Skeletal muscle tissue (tissue), 4 donors: ENCODE results near the gene ASB13. TPM values are rescaled to one million over a fixed set of nuclear protein-coding genes. Genes with fewer than 3 reads are reported as not detected.
A peak's percentile ranks its signal among the peaks of the same experiment; 100 is the strongest.

ENCODE experiments used
- H3K27ac ChIP-seq: one replicate; pipeline ENCODE4 v1.7.0; 2013; ENCODE audit warnings: mild to moderate bottlenecking, low read depth, low read length, inconsistent platforms
- H3K27me3 ChIP-seq, 3 donors: one replicate each; pipeline ENCODE4 v1.7.0; 2013; ENCODE audit warnings: low read length in 3 of 3; ENCODE audit not compliant: control insufficient read depth in 3 of 3, insufficient read depth in 3 of 3
- H3K36me3 ChIP-seq, 3 donors: one replicate each; pipeline ENCODE4 v1.7.0; 2013; ENCODE audit warnings: low read length in 3 of 3; ENCODE audit not compliant: control insufficient read depth in 3 of 3, insufficient read depth in 3 of 3
- H3K4me1 ChIP-seq, 3 donors: one replicate each; pipeline ENCODE4 v1.7.0; 2013; ENCODE audit warnings: low read length in 3 of 3, mild to moderate bottlenecking in 3 of 3; ENCODE audit not compliant: control insufficient read depth in 3 of 3, insufficient read depth in 3 of 3
- H3K4me3 ChIP-seq, 3 donors: one replicate each; pipeline ENCODE4 v1.7.0; 2013; ENCODE audit warnings: low read length in 3 of 3
- H3K9ac ChIP-seq, 3 donors: one replicate each; pipeline ENCODE4 v1.7.0; 2013; ENCODE audit warnings: low read length in 3 of 3, mild to moderate bottlenecking in 3 of 3, moderate library complexity in 2 of 3, low read depth in 1 of 3
- H3K9me3 ChIP-seq, 3 donors: one replicate each; pipeline ENCODE4 v1.7.0; 2013; ENCODE audit warnings: low read length in 3 of 3; ENCODE audit not compliant: control insufficient read depth in 3 of 3
- total RNA-seq: library from RNA; depleted of rRNA; stranded (reverse); fragments of >200 nt; gene quantifications from one replicate; pipeline ENCODE4 v1.2.3, GENCODE V29; 2014
- donor health status: Osteomylitis.

Gene ASB13
- total RNA-seq, 1 donor from 2014 or later = 10.4 TPM

DNA sequence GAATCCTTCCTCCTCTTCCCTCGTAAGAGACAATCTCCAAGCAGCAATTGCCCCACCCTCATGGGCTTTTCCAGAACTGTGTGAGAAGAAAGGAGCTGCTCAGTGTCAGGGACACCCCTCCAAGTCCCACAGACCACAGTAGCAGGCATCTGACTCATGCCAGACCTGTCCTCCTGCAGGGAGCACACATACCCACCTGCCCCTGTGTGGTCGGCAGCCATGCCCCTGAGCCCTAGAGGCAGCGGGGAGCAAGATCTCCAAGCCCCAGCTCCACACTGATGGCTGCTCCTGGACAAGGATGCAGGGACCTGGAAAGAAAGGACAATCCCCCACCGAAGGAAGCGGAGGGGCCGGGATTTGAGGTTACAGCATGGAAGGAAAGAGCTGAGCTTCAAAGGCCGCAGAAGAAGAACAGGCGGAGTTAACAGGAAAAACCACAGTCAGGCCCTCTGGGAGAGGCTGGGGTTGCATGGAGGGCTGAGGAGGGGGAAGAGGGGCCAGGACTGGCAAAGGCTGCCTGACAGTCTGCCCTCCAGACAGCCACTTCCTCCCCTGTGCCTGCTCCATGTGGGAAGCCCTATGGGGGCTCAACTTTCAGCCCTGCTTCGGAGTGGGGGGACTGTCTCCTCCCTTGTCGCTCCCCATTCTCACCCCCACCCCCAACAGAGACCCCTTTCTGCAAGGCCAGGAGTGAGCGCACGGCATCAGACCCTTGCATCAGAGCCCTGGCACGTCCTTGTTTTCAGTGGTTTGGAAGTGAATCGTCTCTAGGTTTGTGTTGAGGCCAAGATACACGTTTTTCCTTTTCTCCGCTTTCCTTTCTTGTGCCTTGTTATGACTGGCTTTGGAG lies 46.8 kb downstream of the ASB13 start:
- Histone ChIP-seq H3K4me3 (peak overlapping the region in 1 of 3 donors; percentile 15), H3K4me1 (peaks cover 43 to 49% (median 46%) of the 10 kb centered on the region in 3 donors), H3K9me3 (no peaks in the 10 kb centered on the region), H3K36me3 (no peaks in the 10 kb centered on the region), H3K9ac (peak overlapping the region; percentile 6 to 62 (median 20)), H3K27me3 (no peaks in the 10 kb centered on the region), H3K27ac (peak overlapping the region; percentile 56)

DNA sequence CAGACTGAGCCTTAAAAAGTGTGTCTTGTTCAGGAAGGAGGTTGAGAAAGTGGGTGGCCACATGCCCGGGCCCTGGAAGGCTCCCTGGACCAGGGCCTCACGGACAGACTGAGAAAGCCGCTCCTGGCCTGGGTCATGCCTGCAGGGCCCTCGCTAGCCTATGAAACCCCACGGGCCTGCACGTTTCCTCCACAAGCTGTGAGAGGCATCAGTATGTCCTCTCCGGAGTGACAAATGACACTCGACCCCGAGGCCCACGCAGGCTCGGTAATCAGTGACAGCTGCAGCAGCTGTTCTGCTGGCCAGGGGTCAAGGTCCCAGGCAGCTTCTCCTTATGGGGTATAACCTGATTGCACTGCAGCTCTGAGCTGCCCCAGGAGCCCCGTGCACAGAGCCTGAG lies 47.6 kb downstream of the ASB13 start:
- peaks cover 46 to 56% (median 50%) of the 10 kb centered on the region in 3 donors for H3K4me1 ChIP-seq
- peak overlapping the region; percentile 20 to 62 (median 32) for H3K9ac ChIP-seq
- H3K36me3 ChIP-seq = no peaks in the 10 kb centered on the region
- H3K27me3 ChIP-seq = no peaks in the 10 kb centered on the region
- H3K9me3 ChIP-seq = no peaks in the 10 kb centered on the region
- peak overlapping the region in 2 of 3 donors; percentile 15 to 22 for H3K4me3 ChIP-seq
- H3K27ac ChIP-seq = no peak overlapping the region

DNA sequence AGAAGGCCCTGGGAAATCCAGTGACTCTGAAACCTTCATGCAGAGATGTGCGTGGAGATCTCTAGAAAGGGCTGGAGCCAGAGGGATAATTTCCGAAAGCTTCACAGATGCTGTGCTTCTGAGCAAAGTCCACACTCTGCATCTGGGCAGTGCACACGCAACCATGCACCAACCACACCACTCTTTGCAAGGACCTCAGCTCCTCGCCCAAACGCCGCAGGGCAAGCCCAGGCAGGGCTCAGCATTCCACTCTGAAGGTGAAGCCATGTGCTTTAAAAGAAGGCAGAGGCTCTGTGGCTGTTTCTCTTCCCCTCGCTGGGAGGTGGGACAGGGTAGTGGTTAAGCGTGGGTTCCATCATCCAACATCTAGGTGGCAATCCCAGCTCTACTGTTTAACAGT lies 48.4 kb downstream of the ASB13 start:
- Histone ChIP-seq H3K27me3 (no peaks in the 10 kb centered on the region), H3K27ac (no peak overlapping the region), H3K36me3 (no peaks in the 10 kb centered on the region), H3K9me3 (no peaks in the 10 kb centered on the region), H3K9ac (peak overlapping the region in 1 of 3 donors; percentile 4), H3K4me3 (no peak overlapping the region), H3K4me1 (peaks cover 45 to 52% (median 50%) of the 10 kb centered on the region in 3 donors)

DNA sequence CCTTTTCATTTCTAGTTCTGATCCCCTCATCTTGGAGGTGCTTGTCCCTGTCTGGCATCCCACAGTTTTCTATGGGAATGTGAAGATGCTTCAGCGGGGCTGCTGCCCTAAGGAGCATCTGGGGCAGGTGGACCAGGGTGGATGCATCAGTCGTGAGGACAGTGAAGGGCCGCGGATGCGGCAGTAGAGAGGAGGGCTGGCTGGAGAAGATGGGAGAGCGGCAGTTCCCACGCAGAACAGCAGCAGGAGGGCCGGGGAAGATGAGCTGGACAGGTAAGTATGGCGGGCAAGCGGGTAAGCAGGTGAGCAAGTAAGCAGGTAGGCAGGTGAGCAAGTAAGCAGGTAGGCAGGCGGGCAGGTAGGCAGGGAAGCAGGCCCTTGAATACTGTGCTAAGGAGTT lies 48.9 kb downstream of the ASB13 start:
- H3K27ac ChIP-seq = no peak overlapping the region
- no peak overlapping the region for H3K9ac ChIP-seq
- H3K9me3 ChIP-seq = no peaks in the 10 kb centered on the region
- no peaks in the 10 kb centered on the region for H3K36me3 ChIP-seq
- no peaks in the 10 kb centered on the region for H3K27me3 ChIP-seq
- H3K4me1 ChIP-seq = peaks cover 43 to 49% (median 47%) of the 10 kb centered on the region in 3 donors
- no peak overlapping the region for H3K4me3 ChIP-seq

DNA sequence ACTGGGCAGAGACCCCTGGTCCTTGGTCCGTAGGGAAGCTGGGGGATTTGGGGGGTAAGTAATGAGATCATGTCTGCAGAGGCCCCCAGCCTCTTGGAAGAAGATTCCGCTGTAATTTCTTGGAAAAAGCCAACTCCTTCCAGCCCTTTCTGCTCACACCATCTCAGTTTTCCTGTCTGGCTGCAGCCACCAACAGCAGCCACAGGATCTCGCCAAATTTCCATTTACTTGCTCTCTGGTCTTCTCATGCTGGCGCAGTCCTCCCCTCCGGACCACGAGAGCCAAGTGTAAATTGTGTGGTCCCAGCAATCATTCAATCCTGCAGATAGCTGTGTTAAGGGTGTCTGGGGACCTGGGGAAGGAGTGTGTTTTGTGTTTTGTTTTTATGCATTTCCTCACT lies 49.6 kb downstream of the ASB13 start:
- Histone ChIP-seq H3K4me3 (no peak overlapping the region), H3K36me3 (no peaks in the 10 kb centered on the region), H3K27ac (peak overlapping the region; percentile 47), H3K9ac (peak overlapping the region in 1 of 3 donors; percentile 40), H3K9me3 (no peaks in the 10 kb centered on the region), H3K27me3 (no peaks in the 10 kb centered on the region), H3K4me1 (peaks cover 45 to 54% (median 51%) of the 10 kb centered on the region in 3 donors)

DNA sequence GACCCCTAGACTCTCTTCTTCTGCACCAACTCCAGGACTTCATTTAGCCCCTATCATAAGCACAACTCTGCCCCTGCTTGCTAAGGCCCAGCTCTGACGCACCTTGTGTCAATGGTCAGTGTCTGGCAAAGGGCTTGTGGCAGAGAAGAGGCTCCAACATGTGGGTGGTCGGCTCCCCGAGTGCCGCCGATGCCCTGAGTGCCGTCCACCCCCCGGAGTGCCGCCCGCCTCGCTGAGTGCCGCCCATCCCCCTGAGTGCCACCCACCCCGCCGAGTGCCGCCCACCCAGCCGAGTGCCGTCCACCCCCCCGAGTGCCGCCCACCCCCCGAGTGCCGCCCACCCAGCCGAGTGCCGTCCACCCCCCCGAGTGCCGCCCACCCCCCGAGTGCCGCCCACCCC lies 50.3 kb downstream of the ASB13 start:
- Histone ChIP-seq H3K9me3 (no peaks in the 10 kb centered on the region), H3K27me3 (no peaks in the 10 kb centered on the region), H3K9ac (no peak overlapping the region), H3K27ac (no peak overlapping the region), H3K36me3 (no peaks in the 10 kb centered on the region), H3K4me1 (peaks cover 50 to 58% (median 54%) of the 10 kb centered on the region in 3 donors), H3K4me3 (no peak overlapping the region)

DNA sequence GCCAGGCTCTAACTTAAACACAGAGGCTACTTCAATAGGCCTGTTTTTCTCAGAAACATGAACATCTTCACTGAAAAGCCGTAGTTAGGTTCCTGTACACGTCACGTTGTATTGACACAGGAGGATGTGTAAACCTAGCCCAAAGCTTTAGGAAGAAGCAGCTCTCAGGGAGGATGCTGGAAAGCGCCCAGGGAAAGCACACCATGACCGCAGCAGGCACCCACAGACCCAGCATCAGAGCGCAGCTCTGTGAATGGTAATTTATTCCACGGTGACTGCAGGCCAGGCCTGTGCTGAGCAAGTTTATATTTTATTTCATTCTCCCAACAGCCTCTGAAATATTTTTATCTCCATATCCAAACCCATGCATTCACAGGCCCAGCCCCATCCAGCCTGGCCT lies 51.1 kb downstream of the ASB13 start:
- Histone ChIP-seq H3K27me3 (no peaks in the 10 kb centered on the region), H3K9me3 (no peaks in the 10 kb centered on the region), H3K4me3 (no peak overlapping the region), H3K4me1 (peaks cover 56 to 63% (median 60%) of the 10 kb centered on the region in 3 donors), H3K27ac (no peak overlapping the region), H3K36me3 (no peaks in the 10 kb centered on the region), H3K9ac (no peak overlapping the region)

DNA sequence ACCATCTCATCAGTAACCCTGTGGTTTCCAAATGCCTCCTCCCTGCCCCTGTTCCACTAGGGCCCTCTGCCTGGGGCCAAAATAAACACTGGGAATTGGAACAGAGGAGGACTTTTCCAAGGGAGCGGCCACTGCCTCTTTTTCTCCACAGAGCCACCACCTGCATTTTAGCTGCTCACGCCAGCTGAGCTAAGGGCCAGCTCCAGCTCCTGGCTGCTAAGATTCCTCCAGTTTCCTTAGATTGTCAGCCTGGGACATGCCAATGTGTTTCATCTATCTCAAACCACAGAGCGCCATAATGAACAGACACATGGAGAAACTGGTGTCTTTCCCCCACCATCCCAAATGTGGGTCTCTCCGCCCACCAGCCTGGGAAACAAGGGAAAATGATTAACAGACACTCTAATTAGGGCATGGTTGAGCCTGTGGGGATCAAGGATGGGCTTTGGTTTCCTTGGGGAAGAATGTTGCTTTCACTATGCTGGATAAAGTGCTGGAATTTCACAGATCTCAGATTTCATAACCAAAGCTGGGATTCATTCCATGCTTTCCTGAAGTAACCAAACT lies 52.2 kb downstream of the ASB13 start:
- Histone ChIP-seq H3K36me3 (no peaks in the 10 kb centered on the region), H3K27me3 (no peaks in the 10 kb centered on the region), H3K4me1 (peaks cover 60 to 66% (median 60%) of the 10 kb centered on the region in 3 donors), H3K27ac (peak overlapping the region; percentile 36), H3K9me3 (no peaks in the 10 kb centered on the region), H3K4me3 (peak overlapping the region in 1 of 3 donors; percentile 13), H3K9ac (no peak overlapping the region)

DNA sequence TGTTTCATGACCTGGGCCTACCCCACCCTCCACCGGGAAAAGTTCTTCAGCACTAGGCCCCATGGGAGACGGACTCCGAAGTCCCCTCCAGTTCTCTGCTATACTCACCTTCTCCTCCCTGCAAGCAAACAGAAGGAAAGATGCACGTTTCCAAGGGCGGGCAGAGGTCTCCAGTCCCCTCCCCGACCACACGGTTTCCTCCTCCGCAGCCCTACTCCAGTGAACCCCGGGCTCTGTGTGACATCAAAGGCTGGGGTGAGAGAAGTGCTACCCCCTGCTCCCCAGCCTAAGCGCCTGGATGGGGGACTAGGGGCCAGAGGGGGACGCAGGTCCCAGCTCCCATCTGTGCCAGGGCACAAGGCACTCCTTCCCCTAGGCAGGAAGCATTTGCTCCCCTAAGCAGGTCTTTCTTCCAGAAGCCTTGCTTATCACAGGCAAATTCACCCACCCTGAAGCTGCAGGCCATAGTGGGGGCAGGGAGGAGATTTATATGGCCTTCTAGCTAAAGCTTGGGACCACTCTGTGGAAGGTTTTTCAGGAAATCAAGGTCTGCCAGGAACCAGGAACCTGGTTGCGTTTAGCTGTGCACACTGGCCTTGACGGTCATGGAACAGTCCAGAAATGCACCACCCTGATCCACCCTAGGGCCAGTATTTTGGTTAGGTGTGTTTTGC lies 52.8 kb downstream of the ASB13 start:
- Histone ChIP-seq H3K4me1 (peaks cover 54 to 60% (median 54%) of the 10 kb centered on the region in 3 donors), H3K27me3 (no peaks in the 10 kb centered on the region), H3K9me3 (no peaks in the 10 kb centered on the region), H3K4me3 (no peak overlapping the region), H3K27ac (peak overlapping the region; percentile 36), H3K9ac (no peak overlapping the region), H3K36me3 (no peaks in the 10 kb centered on the region)
